ENCODE measurements around the gene HS3ST3A1. TPM values are rescaled to one million over a fixed set of nuclear protein-coding genes. Genes with fewer than 3 reads are reported as not detected.

Gene HS3ST3A1
- total RNA-seq (1.3 TPM), polyA plus RNA-seq (0.43 TPM)
- long read RNA-seq, donor 1, result 0 reads
- long read RNA-seq, donor 2, result 0 reads
- long read RNA-seq, donor 3, result 0 reads
- long read RNA-seq, donor 4, result 0 reads
- long read RNA-seq, donor 5, partial matches to known transcripts, result 0 of 1 reads
- long read RNA-seq, donor 5, other reads (novel, unspliced or antisense), result 0 of 1 reads
- long read RNA-seq, donor 6, result 0 reads
- long read RNA-seq, donor 7, result 0 reads
- long read RNA-seq, donor 8, result 0 reads
- long read RNA-seq, donor 9, result 0 reads
- long read RNA-seq, donor 10, result 0 reads

- no peaks in the 10 kb centered on the region for H3K4me1 ChIP-seq (ENCODE audit: control insufficient read depth in 2 of 2, insufficient read depth in 2 of 2, low read length in 2 of 2)
- no peak for DNase-seq (ENCODE audit: low read depth in 6 of 9, low spot score in 9 of 9)
- no peaks in the 10 kb centered on the region for H3K36me3 ChIP-seq (ENCODE audit: control insufficient read depth in 2 of 2, insufficient read depth in 2 of 2, low read length in 1 of 2)
- no peak within 1 kb of the TSS for H3K27ac ChIP-seq (ENCODE audit: low read depth in 1 of 2, low read length in 1 of 2)
- H3K9me3 ChIP-seq (ENCODE audit: control insufficient read depth in 2 of 2, insufficient read depth in 1 of 2, low read length in 1 of 2), result no peaks in the 10 kb centered on the region
- peak within 1 kb of the TSS in 1 of 2 donors; percentile 6 for H3K4me3 ChIP-seq (ENCODE audit: low read length in 2 of 2)
- peaks cover 37 to 62% of the 10 kb centered on the region in 2 donors for H3K27me3 ChIP-seq (ENCODE audit: control insufficient read depth in 2 of 2, insufficient read depth in 1 of 2, low read length in 1 of 2)
- WGBS, result 1% methylated on average over 61 of the region's 61 CpGs
Measured at GRCh38 chr17:13601776-13602551, at the start of gene HS3ST3A1. HS3ST3A1 (minus strand) TSS chr17:13601929; CDS start chr17:13601129, 800 bp downstream.

- Histone ChIP-seq H3K4me3 (ENCODE audit: low read length in 2 of 2) (no peak overlapping the region), H3K27me3 (ENCODE audit: control insufficient read depth in 2 of 2, insufficient read depth in 1 of 2, low read length in 1 of 2) (no peaks in the 10 kb centered on the region), H3K27ac (ENCODE audit: low read depth in 1 of 2, low read length in 1 of 2) (no peak overlapping the region), H3K4me1 (ENCODE audit: control insufficient read depth in 2 of 2, insufficient read depth in 2 of 2, low read length in 2 of 2) (no peaks in the 10 kb centered on the region), H3K36me3 (ENCODE audit: control insufficient read depth in 2 of 2, insufficient read depth in 2 of 2, low read length in 1 of 2) (no peaks in the 10 kb centered on the region), H3K9me3 (ENCODE audit: control insufficient read depth in 2 of 2, insufficient read depth in 1 of 2, low read length in 1 of 2) (no peaks in the 10 kb centered on the region)
- 89% methylated on average over 4 of the region's 4 CpGs for WGBS
- no peak for DNase-seq (ENCODE audit: low read depth in 6 of 9, low spot score in 9 of 9)
Measured at GRCh38 chr17:13650096-13650675, 48.5 kb upstream of the HS3ST3A1 start.

- Histone ChIP-seq H3K36me3 (ENCODE audit: control insufficient read depth in 2 of 2, insufficient read depth in 2 of 2, low read length in 1 of 2) (no peaks in the 10 kb centered on the region), H3K4me1 (ENCODE audit: control insufficient read depth in 2 of 2, insufficient read depth in 2 of 2, low read length in 2 of 2) (no peaks in the 10 kb centered on the region), H3K9me3 (ENCODE audit: control insufficient read depth in 2 of 2, insufficient read depth in 1 of 2, low read length in 1 of 2) (no peaks in the 10 kb centered on the region), H3K27ac (ENCODE audit: low read depth in 1 of 2, low read length in 1 of 2) (no peak overlapping the region), H3K27me3 (ENCODE audit: control insufficient read depth in 2 of 2, insufficient read depth in 1 of 2, low read length in 1 of 2) (no peaks in the 10 kb centered on the region), H3K4me3 (ENCODE audit: low read length in 2 of 2) (no peak overlapping the region)
- no peak for DNase-seq (ENCODE audit: low read depth in 6 of 9, low spot score in 9 of 9)
- 69% methylated on average over 6 of the region's 6 CpGs for WGBS
Measured at GRCh38 chr17:13647543-13648021, 45.9 kb upstream of the HS3ST3A1 start.

- H3K27me3 ChIP-seq (ENCODE audit: control insufficient read depth in 2 of 2, insufficient read depth in 1 of 2, low read length in 1 of 2), result no peaks in the 10 kb centered on the region
- H3K9me3 ChIP-seq (ENCODE audit: control insufficient read depth in 2 of 2, insufficient read depth in 1 of 2, low read length in 1 of 2), result no peaks in the 10 kb centered on the region
- WGBS, result 94% methylated on average over 5 of the region's 5 CpGs
- no peaks in the 10 kb centered on the region for H3K36me3 ChIP-seq (ENCODE audit: control insufficient read depth in 2 of 2, insufficient read depth in 2 of 2, low read length in 1 of 2)
- H3K27ac ChIP-seq (ENCODE audit: low read depth in 1 of 2, low read length in 1 of 2), result no peak overlapping the region
- H3K4me3 ChIP-seq (ENCODE audit: low read length in 2 of 2), result no peak overlapping the region
- no peaks in the 10 kb centered on the region for H3K4me1 ChIP-seq (ENCODE audit: control insufficient read depth in 2 of 2, insufficient read depth in 2 of 2, low read length in 2 of 2)
- DNase-seq (ENCODE audit: low read depth in 6 of 9, low spot score in 9 of 9), result no peak
Measured at GRCh38 chr17:13646969-13647542, 45.3 kb upstream of the HS3ST3A1 start.

- Histone ChIP-seq H3K27ac (ENCODE audit: low read depth in 1 of 2, low read length in 1 of 2) (no peak overlapping the region), H3K9me3 (ENCODE audit: control insufficient read depth in 2 of 2, insufficient read depth in 1 of 2, low read length in 1 of 2) (no peaks in the 10 kb centered on the region), H3K4me1 (ENCODE audit: control insufficient read depth in 2 of 2, insufficient read depth in 2 of 2, low read length in 2 of 2) (no peaks in the 10 kb centered on the region), H3K4me3 (ENCODE audit: low read length in 2 of 2) (no peak overlapping the region), H3K27me3 (ENCODE audit: control insufficient read depth in 2 of 2, insufficient read depth in 1 of 2, low read length in 1 of 2) (no peaks in the 10 kb centered on the region), H3K36me3 (ENCODE audit: control insufficient read depth in 2 of 2, insufficient read depth in 2 of 2, low read length in 1 of 2) (no peaks in the 10 kb centered on the region)
- WGBS, result 89% methylated on average over 2 of the region's 2 CpGs
- DNase-seq (ENCODE audit: low read depth in 6 of 9, low spot score in 9 of 9), result no peak
Measured at GRCh38 chr17:13646411-13646810, 44.7 kb upstream of the HS3ST3A1 start.

- no peaks in the 10 kb centered on the region for H3K4me1 ChIP-seq (ENCODE audit: control insufficient read depth in 2 of 2, insufficient read depth in 2 of 2, low read length in 2 of 2)
- H3K27ac ChIP-seq (ENCODE audit: low read depth in 1 of 2, low read length in 1 of 2), result no peak overlapping the region
- H3K36me3 ChIP-seq (ENCODE audit: control insufficient read depth in 2 of 2, insufficient read depth in 2 of 2, low read length in 1 of 2), result no peaks in the 10 kb centered on the region
- H3K9me3 ChIP-seq (ENCODE audit: control insufficient read depth in 2 of 2, insufficient read depth in 1 of 2, low read length in 1 of 2), result no peaks in the 10 kb centered on the region
- no peak overlapping the region for H3K4me3 ChIP-seq (ENCODE audit: low read length in 2 of 2)
- 96% methylated on average over 2 of the region's 2 CpGs for WGBS
- DNase-seq (ENCODE audit: low read depth in 6 of 9, low spot score in 9 of 9), result no peak
- no peaks in the 10 kb centered on the region for H3K27me3 ChIP-seq (ENCODE audit: control insufficient read depth in 2 of 2, insufficient read depth in 1 of 2, low read length in 1 of 2)
Measured at GRCh38 chr17:13643180-13643579, 41.5 kb upstream of the HS3ST3A1 start.

GRCh38 chr17:13642188-13642587 is 40.5 kb upstream of the HS3ST3A1 start:
- Histone ChIP-seq H3K4me1 (ENCODE audit: control insufficient read depth in 2 of 2, insufficient read depth in 2 of 2, low read length in 2 of 2) (no peaks in the 10 kb centered on the region), H3K4me3 (ENCODE audit: low read length in 2 of 2) (no peak overlapping the region), H3K27ac (ENCODE audit: low read depth in 1 of 2, low read length in 1 of 2) (no peak overlapping the region), H3K9me3 (ENCODE audit: control insufficient read depth in 2 of 2, insufficient read depth in 1 of 2, low read length in 1 of 2) (no peaks in the 10 kb centered on the region), H3K36me3 (ENCODE audit: control insufficient read depth in 2 of 2, insufficient read depth in 2 of 2, low read length in 1 of 2) (no peaks in the 10 kb centered on the region), H3K27me3 (ENCODE audit: control insufficient read depth in 2 of 2, insufficient read depth in 1 of 2, low read length in 1 of 2) (no peaks in the 10 kb centered on the region)
- 77% methylated on average over 2 of the region's 2 CpGs for WGBS
- DNase-seq (ENCODE audit: low read depth in 6 of 9, low spot score in 9 of 9), result no peak

GRCh38 chr17:13640551-13640950 is 38.8 kb upstream of the HS3ST3A1 start:
- Histone ChIP-seq H3K4me1 (ENCODE audit: control insufficient read depth in 2 of 2, insufficient read depth in 2 of 2, low read length in 2 of 2) (no peaks in the 10 kb centered on the region), H3K9me3 (ENCODE audit: control insufficient read depth in 2 of 2, insufficient read depth in 1 of 2, low read length in 1 of 2) (no peaks in the 10 kb centered on the region), H3K27ac (ENCODE audit: low read depth in 1 of 2, low read length in 1 of 2) (no peak overlapping the region), H3K4me3 (ENCODE audit: low read length in 2 of 2) (no peak overlapping the region), H3K27me3 (ENCODE audit: control insufficient read depth in 2 of 2, insufficient read depth in 1 of 2, low read length in 1 of 2) (no peaks in the 10 kb centered on the region), H3K36me3 (ENCODE audit: control insufficient read depth in 2 of 2, insufficient read depth in 2 of 2, low read length in 1 of 2) (no peaks in the 10 kb centered on the region)
- WGBS, result 76% methylated on average over 3 of the region's 3 CpGs
- DNase-seq (ENCODE audit: low read depth in 6 of 9, low spot score in 9 of 9), result no peak
